ENCODE data around the gene NANOS3. TPM values are rescaled to one million over a fixed set of nuclear protein-coding genes. Genes with fewer than 3 reads are reported as not detected.
A peak's percentile ranks its signal among the peaks of the same experiment; 100 is the strongest.

The NANOS3 gene
- polyA plus RNA-seq, 1 donor, result 1.2 TPM

GRCh38 chr19:13864046-13864666 lies 12.8 kb upstream of the NANOS3 start:
- no peak for DNase-seq

- no peak for DNase-seq
These were observed 12.0 kb upstream of the NANOS3 start for GRCh38 chr19:13864667-13865570.

GRCh38 chr19:13865571-13866462 lies 11.1 kb upstream of the NANOS3 start:
- DNase-seq, result no peak

- no peak for DNase-seq
These were observed 10.4 kb upstream of the NANOS3 start for GRCh38 chr19:13866463-13867046.

- DNase-seq, result no peak
These were observed 8.3 kb upstream of the NANOS3 start for GRCh38 chr19:13868663-13869062.

- DNase-seq, result no peak
These were observed 7.7 kb upstream of the NANOS3 start for GRCh38 chr19:13869281-13869680.

- DNase-seq, result no peak
These were observed 6.1 kb upstream of the NANOS3 start for GRCh38 chr19:13870873-13871272.

- no peak for DNase-seq
These were observed 4.6 kb upstream of the NANOS3 start for GRCh38 chr19:13872339-13872694.

- DNase-seq, result no peak
These were observed 4.1 kb upstream of the NANOS3 start for GRCh38 chr19:13872695-13873389.

GRCh38 chr19:13873834-13874515 lies 3.0 kb upstream of the NANOS3 start:
- DNase-seq, result no peak

- no peak for DNase-seq
These were observed 1.1 kb upstream of the NANOS3 start for GRCh38 chr19:13875824-13876223.

GRCh38 chr19:13877303-13877702 lies 369 bp downstream of the NANOS3 start:
- no peak for DNase-seq

GRCh38 chr19:13880059-13881043 lies 3.4 kb downstream of the NANOS3 start:
- peak; percentile 92 for DNase-seq

- no peak for DNase-seq
These were observed 4.3 kb downstream of the NANOS3 start for GRCh38 chr19:13881251-13881691.

- DNase-seq, result no peak
These were observed 4.9 kb downstream of the NANOS3 start for GRCh38 chr19:13881692-13882418.

GRCh38 chr19:13882419-13882795 lies 5.5 kb downstream of the NANOS3 start:
- DNase-seq, result no peak

GRCh38 chr19:13882836-13883235 lies 5.9 kb downstream of the NANOS3 start:
- no peak for DNase-seq

- DNase-seq, result no peak
These were observed 6.7 kb downstream of the NANOS3 start for GRCh38 chr19:13883516-13884064.
